ENCODE data around the gene QSOX1.

Gene QSOX1

DNA sequence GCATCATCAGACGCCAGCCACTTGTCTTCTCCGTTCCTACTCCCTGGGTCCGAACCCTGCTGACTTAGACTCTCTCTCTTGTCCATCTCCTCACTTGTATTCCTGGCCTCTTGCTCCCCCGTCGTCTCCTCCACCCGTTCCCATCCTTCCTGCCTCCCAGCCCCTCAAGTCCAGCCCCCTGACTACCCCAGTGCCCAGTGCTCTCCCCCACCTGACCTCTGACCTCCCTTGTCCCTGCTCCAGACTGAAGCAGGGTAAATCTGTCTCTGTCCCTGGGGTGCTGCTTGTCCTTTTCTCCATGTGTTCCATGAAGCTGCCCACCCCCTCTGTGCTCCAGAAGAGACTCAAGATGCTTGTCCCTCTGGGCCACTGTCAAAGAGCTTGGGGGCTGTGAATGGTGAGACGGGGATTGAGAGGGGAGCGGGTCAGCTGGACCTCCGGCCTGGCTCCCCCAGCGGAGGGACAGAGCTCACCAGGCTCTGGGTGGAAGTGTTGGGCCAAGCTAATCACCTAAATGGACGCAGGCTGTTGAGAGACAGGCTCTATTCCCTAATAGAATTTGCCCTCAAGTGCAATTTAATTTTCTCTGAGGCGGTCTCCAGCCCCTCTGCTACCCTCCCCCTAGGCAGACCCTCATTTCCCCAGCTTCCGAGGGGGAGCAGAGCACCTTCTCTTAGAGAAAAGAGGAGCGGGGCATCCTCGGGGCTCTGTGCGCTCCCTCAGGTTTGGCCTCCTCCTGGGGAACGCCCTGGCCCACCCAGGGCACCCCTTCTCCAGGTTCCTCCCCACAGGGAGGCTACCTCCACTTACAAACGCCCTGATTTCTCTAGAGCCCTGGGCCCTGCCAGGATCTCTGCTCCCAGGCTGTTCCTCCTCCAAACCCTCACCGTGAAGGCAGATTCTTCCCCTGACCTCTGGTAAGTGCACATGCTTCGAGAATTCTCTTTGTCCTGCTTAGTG is 64.4 kb downstream of the QSOX1 start:
- no peak for DNase-seq

- no peak for DNase-seq
Observed at GRCh38 chr1:180219776-180220175, 65.1 kb downstream of the QSOX1 start.

GRCh38 chr1:180221462-180221861 is 66.8 kb downstream of the QSOX1 start:
- no peak for DNase-seq

- no peak for DNase-seq
Observed at GRCh38 chr1:180224902-180225301, 70.2 kb downstream of the QSOX1 start.

DNA sequence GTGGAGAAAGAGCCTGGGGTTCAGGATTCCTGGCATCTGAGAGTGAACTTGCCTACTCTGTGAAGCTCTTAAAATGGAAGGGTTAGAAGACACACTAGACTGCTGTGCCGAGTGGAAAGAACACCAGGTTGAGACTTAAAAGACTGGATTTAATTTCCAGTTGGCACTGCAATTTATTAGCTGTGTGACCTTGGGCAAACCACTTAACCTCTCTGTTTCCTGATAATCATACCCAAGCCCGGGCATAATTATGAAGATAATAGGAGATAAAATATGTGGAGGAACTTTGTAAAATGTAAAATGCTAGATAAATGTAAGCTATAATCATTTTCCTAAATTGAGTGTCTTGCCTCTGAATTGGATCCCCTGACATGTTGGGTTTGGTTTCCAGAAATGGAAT is 70.7 kb downstream of the QSOX1 start:
- DNase-seq: no peak

DNA sequence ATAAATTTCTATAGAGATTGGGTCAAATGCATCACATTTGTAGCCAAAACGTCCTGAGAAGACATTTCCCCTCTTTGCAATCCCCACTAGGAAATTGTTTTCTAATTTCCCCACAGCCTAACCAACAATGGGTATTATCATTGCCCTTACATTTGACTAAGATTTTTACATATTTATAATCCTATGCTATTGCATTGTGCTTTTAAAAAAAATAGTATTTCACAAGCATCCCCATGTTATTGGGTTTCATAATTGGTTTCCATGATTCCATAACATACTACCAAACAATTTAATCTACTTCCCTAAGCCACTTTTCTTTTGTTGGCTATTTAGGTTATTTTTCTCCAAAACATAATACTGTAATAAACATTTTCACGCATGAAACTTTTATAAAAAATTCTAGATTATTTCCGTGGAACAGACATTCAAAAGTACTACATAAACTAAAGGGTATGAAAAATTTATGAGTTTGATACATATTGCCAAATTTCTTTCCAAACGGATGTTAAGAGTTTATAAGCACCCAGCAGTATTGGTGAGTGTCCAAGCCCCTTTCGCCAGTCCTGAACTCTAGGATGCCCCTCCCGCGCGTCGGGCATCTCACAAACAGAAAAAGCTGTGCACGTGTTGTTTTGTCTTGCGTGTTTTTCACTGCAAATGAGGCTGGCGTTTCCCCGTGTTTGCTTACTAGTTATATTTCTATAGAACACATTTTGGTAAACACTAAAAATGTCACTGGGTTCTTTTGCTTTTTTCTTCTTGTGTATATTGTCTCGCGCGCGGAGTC is 73.4 kb downstream of the QSOX1 start:
- no peak for DNase-seq

DNA sequence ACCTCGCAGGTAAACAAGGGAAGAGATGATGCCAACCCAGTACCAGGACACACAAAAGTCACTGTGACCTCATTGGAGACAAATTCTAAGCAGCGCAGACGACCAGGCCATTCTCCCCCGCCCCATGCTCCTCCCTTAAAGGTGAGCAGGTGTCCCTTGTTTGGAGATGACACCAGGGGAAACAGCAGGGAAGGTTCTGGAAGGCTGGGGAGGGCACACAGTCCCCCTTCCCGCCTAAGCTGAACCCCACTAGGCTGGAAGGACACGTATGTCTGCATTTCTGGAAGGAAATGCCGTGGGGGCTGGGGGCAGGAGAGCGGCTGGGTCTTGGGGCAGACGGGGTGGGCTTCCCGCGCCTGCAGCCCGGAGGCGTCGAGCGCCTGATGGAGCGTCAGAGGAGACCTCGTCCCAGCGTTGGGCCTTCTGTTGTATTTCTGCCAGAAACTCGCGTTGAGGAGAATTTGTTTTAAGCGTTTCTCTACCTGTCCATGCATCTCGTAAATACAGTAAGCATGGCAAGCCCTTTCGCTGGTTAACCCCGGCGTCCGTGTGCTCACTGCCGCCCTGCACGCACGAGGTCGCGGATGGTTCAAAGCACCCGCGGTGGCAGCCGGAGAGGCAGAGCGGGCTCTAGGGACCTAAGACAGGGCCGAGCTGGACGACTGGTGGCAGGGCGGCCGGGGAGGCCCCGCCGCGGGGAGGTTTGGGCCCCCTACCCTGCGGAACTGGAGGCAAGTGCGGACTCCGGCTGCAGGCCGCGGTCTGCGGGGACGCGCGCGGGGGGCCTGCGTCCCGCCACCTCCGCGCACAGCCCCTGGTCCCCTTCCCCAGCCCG is 74.2 kb downstream of the QSOX1 start:
- no peak for DNase-seq

- no peak for DNase-seq
Observed at GRCh38 chr1:180229483-180230415, 75.1 kb downstream of the QSOX1 start, which contains the start of gene LHX4. LHX4 (plus strand) TSS chr1:180230264; CDS start chr1:180230530, 266 bp downstream.

DNA sequence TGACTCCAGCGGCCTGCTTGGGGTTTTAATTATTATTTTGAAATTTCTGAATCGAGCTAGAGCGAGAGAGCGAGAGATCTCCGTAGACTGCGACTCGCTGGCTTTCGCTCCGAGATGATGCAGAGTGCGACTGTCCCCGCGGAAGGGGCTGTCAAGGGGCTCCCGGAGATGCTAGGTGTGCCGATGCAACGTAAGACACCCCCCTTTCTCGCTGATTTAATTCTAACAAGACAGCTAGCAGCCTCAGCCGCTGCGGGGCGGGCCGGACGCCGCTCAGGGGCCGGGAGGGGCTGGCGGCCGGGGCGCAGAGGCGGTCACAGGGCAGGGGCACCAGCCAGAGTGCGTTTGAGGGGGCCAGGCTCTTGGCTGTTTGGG is 75.7 kb downstream of the QSOX1 start:
- DNase-seq: no peak

DNA sequence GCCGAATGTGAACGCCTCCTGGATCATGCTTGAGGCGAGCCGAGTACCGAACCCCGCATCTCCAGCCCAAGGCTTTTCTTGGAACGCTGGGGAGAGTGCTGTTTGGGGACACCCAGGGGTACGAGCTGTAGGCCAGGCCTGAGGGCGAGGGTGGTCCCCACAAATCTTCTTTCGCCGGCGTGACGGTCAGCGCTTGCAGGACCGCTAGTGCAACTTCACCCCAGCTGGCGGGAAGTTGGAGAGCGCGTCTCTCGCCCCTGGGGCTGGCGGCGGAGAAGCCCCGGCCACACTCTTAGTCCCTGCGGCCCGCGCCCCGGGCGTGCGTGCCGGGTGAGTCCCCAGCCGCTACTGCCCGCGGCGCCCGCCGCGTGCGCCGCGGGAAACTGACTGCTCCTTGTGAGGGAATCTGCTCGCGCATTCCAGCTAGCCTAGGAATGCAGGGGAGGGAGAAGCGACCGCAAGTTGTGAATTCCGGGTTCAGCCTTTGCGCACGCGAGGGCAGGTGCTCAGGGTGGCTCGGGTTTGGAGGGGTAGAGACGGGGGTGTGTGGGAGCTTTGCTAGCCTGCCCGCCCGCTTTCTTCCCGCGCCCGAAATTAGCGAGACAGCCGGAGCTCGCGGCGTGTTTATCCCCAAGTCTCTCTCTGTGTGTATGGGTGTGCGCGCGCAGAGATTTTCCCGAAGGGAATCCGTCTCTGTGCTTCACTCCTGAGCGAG is 76.3 kb downstream of the QSOX1 start:
- DNase-seq: no peak

- DNase-seq: no peak
Observed at GRCh38 chr1:180231506-180231921, 76.8 kb downstream of the QSOX1 start.

DNA sequence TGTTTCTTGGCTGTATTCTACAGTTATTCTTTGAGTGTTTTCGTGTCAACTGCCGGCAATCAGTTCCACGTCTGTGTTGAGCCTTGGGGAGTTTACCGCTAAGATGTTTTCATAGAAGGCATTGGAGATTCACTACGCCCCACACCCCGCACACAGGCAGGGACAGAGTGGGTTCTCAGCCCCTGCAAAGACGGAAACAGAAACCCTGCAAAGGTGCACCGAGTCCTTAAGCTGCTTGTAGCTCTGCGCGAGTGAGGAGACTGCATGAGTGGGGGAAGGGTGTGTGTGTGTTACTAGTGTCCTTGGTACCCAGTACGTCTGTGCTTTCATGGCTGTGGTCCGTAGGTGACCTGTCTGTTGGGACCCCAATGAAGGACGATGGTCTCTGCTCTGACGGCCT is 77.3 kb downstream of the QSOX1 start:
- DNase-seq: no peak

GRCh38 chr1:180232521-180233043 is 77.9 kb downstream of the QSOX1 start:
- DNase-seq: no peak

DNA sequence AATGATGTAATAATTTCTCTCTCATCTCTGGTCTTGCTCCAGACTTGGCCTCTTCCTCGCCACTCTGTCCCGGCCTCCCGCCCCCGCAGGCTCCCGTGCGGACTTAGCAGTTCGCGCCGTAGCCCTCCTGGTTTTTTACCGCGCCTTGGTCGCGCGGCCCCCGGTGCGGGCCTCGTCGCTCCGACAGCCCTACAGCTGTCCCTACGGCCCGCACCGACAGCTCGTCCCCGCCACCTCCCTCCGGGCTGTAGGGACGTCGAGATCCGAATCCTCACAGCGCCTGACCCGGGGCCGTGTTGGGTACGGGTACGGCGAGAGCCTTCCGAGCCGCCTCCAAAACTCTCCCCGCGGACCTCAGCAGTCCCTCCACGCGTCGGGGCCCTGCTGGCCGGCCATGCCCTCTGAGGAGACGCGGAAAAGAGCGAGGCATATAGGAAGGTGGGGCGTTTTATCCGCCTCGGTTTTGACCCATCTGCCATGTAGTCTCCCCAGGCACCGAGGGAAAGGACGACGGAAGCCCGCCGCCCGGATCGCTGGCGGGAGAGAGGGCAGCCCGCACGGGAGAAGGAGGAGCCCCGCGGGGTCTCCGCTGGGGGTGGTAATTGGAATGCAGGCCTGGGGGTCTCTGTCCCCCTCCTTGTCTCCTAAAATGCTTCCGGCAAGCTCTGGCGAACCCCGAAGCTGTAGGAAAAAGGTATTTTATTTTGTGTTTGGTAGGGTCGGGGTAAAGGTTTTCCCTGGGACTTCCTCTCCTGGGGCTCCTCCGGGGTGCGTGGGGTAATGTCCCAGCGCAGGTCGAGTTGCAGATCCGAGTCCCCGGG is 78.7 kb downstream of the QSOX1 start:
- no peak for DNase-seq

GRCh38 chr1:180234369-180235076 is 79.9 kb downstream of the QSOX1 start:
- DNase-seq: no peak

DNA sequence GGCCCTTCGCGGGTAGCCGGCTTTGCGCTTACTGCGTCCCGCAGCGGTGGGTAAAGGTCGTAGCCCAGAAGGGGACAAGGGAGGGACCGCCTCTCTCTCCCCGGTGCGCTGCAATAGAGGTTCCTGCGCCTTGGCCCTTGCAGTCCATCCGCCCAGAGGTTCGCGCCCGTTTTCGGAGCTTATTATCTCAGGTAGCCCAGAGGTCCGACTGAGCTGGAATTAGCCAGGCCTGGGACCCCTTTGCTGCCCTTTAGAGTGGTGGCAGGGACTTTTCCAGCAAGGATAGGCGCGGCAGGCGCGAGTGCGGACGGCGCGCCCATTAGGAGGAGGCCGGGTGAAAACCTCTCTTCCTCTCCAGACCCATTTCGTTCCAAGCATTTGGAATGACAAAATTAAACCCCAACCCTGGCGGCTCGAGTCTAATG is 80.4 kb downstream of the QSOX1 start:
- DNase-seq: no peak

GRCh38 chr1:180235502-180236239 is 81.0 kb downstream of the QSOX1 start:
- no peak for DNase-seq
